Effector CD8-positive, alpha-beta T cell (primary cell): ENCODE results near the gene PACC1.
A peak's percentile ranks its signal among the peaks of the same experiment; 100 is the strongest.

Source experiments
- DNase-seq: peaks from one replicate; lab custom pipeline; 2025; lab: John Stamatoyannopoulos, UW
- total RNA-seq, 4 experiments: gene quantifications; one replicate each; lab custom pipeline; 2026; lab: John Stamatoyannopoulos, UW

The PACC1 gene
- total RNA-seq: 18.5 to 22.9 (median 21.8) reads per million in 4 experiments

DNA sequence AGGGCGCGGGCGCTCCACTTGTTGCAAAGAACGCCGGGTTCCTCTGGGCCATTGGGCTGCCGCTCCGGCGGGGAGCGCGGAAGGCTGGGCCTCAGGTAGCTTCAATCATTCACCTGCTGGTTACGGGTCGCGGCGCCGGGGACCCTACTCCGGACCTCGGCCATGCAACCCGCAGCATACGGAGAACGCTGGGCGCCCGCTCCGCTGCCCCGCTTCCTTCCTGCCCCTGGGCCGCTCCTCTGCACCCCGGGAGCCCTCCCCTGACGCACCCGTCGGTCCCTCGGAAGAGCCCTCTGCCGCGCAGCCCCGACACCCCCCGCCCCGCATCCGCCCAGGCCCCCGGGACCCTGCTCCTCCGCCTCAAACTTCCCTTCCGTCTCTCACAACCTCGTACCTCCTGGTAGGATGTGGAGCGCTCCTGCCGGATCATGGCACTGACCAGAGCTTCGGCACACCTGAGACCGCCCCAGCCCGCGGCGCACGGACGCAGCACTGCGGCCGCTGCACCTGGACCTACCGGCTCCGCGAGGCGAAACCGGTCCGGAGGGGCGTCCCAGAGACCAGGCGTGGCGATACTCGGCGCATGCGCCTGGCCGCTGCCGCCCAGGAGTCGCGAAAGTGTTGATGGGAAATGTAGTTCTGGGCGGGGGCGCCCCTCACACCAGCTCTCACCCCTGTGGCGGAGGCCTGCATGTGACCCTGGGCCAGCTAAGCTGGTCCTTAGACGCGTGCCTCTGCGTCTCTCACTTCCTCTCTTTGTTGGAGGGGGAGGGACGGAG is at the start of gene PACC1:
PACC1 (minus strand) TSS at position 559 of the 779 bp plus-strand sequence; CDS start at position 430, 129 bp downstream.
- peak; percentile 82 for DNase-seq

DNA sequence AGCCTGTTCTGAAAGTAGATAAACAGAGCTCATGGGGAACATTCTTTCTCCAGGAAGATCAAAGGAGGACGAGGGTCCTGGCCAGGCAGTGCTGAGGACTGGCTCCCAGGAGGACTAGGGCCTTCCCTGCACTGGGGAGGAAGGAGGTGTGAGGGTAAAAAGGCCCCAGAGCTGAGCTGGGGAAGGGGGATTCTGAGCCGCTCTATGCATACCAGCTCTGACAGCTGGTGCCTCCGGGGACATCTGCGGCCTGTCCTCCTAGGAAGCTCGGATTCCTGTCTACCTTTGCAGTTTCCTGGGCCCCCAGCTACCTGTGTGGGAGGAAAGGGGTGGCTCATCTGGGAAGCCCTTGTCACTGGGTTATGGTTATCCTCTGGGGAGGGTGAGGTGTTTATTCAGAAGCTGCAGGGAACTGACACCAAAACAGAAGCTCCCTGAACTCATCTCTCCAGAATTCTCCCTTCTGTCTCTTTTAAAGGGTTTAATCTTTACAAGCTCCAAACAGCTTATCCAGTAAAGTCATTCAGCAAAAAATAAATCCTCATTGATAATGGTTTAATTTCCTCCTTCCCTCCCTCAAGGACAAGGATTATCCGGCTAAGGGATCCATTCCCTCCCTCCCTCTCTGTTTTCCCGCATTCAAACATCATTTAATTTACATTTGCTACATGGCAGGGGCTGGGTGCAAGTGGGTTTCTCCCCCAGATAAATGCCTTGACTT is 49.0 kb upstream of the PACC1 start:
- no peak for DNase-seq

DNA sequence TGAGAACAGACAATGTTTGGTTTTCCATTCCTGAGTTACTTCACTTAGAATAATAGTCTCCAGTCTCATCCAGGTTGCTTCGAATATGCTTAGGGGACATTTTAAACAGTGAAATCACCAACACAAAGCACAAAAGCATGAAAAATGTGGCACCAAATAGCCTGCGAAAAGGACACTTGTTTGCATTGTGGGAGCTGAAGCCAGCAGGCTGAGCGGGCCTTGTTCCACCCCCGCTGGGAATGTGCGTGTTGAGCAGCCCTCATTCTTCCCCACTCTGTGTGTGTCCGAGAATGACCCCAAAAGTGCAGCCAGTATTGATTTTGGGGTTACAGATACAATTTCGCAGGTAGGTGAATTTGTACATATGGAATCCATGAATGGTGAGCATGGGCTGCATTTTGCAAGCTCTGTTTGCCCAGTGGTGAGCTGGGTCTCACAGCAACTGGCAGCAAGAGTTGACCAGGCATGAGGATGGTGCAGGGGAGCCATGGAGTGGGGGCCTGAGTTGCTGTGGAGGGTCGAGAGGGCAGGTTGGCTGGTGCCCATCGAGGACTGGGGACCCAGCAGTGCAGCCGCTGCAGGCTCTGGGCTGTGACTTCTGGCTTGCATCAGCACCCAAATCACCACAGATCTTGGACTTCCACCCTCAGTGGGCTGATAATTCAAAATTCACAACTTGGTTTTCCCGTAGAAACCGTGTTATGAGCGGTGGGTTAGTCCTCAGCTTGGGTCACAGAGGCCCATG is 47.4 kb upstream of the PACC1 start:
- no peak for DNase-seq

DNA sequence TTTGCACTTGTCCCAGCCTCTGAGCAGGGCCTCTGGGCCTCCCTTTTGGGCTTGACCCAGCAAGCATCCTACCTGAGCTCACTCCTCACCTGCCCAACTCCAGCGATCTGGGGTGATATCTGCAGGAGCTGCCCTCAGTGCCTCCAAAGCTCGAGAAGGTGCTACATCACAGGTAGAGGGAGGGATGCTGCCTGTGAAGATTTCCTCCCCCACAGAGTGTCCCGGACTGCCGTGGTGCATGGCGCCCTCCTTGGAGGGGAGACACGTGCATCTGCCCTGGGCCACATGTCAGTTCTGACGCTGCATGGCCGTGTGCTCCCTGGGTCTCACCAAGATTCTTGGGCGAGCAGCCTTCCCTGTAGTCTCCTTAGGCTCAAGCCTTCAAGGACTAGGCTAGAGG is 45.7 kb upstream of the PACC1 start:
- DNase-seq: no peak

DNA sequence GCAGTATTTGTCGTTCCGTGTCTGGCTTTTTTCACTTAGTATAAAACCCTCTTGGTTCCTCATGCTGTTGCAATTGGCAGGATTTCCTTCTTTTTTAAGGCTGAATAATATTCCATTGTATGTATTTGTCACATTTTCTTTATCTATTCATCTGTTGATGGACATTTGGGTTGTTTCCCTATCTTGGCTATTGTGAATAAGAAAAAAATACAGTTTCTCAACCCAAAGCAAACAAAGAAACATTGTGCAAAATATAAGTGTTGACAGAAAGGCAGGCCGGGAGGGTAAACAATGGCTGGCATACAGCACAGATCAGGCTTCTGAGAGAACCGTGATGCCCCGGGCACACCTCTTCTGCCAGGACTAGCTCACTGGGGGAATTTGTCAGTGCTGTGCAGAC is 45.0 kb upstream of the PACC1 start:
- DNase-seq: no peak

DNA sequence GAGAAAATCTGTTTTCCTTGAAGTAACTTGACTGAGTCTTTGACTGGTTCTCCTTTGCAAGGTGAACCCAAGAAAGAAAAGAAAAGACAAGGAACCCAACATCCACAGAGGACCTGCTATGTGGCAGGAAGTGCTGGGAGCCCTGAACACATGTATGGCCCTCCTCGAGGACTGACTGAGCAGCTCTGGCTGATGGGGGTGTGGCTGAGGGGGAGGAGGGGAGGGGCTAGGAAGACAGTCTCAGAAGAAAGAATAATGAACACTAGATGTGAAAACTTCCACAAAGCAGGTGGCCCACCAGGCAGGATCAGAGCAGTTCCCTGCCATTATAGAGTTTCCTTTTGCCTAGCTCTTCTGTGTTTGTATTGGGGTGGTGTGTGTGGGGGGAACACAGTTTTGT is 44.1 kb upstream of the PACC1 start:
- DNase-seq: no peak

DNA sequence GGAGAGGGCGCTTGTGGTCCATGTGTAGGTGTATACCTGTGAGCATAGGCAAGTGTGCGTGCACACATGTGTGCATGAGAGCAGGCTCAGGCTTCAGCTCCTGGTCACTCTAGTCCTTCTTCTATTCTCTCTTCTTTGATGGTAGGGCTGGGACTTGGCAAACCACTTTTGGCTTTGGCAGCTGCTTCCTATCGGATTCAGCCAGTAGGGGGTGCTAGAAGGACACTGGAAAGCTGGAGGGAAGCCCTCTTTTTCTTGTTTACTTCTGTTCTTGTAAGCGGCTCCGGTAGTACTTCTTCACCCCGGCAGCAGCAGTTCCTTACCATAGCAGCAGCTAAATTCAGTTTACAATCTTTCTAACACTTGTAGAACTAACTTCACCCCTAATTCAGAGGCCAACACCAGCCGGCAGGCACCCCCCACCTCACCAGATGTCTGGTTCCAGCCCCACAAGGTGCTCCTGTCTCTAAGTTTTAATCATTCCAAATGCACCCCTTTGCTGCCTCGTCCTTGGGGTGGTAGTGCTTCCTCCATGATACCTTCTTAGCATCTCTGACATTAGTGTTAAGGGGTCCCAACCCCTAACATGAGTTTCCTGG is 43.2 kb upstream of the PACC1 start:
- DNase-seq: no peak

DNA sequence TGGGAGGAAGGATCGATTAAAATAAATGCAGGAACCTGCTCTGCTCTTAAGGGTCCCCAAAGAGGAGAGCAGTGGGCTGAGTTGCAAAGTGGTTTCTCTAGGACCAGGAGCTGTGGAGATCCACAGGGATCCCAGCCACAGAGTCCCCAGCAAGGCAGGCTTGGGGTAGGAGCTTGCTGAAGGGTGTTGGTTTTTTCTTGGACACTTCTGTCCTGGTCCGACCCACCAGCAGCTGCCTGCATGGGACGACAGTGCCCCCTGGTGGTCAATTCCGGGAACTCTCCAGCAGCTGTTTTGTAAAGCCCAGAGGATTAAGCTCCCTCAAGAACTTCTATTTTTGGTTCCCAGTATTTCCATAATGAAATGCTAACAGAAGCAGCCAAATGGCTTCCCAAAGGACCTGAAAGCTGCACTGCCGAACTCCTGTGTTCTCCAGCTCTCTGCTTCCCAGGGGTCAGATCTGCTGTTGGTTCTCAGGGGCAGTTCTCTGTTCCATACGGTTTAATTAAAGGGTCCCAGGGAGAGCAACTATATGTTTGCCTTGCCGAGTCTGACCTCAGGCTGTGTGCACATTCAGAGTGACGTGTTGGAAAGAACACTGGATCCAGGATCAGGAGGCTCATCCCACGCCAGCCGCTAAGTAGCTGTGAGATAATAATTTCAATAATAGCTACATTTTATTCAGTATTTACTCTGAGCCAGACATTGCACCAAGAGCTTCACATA is 41.3 kb upstream of the PACC1 start:
- DNase-seq: peak; percentile 72

DNA sequence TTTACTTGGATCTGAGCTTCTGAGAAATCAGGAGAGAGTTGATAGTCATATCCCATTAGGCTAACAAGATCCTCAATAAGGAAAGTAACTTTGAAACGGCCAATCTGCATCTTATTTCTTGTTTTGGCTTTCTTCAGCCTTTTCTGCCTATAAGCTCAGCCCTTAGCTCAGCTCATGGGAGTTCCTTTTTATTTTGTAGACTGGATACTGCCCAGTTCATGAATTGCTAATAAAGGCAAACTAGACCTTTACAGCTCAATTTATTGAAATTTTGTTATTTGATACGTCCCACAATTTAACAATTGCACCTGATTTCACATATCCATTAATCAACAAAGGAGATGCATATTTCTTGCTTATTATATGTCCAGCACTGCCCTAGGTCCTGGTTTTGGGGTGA is 40.7 kb upstream of the PACC1 start:
- no peak for DNase-seq

DNA sequence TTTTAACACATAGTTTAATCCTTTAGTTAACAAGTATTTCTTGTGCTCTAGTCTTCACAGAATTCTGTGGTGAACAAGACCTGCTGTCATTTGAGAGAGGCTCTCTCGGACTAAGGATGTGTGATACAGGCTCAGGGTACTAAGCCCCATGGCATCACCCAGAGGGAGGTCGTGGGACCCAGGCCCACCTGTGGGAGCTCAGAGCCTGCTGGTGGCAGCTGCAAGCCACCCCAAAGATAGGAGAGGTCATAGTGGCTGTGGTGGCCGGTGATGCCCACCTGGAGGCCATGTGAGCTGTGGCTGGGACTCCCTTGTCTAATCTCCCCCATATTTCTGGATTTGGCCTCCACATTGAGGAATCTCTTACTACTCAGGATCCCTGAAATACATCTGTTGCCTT is 40.1 kb upstream of the PACC1 start:
- no peak for DNase-seq

DNA sequence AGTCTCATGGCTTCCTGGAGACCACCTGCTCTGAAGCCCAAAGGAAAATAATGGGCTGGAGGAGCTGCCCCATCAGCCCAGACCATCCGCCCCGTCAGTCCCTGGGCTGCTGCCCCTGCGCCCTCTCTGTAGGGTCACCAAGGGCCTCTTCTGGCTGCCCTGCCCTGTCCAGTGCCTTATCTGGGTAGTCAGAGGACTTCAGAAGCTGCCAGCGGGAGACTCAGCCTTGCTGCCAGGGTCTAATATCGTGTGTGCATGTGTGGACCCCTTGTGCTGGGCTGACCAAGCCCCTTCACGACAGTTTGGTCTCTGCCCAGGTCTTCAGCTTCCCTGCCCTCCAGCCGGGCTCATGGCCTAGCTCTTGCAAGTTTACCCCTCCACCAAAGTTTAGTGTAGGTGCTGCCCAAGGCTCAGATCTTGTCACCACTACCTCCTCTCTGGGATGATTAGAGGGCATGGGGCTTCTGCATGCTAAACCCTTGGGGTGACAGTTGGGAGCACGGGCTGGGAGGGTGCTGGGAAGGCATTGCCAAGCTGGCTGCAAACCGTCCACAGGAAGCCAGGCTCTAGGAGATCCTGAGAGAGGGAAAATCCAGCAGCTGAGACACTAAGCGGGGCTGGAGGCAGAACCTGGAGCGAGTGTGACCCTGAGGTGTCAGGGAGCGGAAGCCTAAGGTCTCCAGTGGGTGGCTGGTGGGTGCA is 38.6 kb upstream of the PACC1 start:
- DNase-seq: no peak

DNA sequence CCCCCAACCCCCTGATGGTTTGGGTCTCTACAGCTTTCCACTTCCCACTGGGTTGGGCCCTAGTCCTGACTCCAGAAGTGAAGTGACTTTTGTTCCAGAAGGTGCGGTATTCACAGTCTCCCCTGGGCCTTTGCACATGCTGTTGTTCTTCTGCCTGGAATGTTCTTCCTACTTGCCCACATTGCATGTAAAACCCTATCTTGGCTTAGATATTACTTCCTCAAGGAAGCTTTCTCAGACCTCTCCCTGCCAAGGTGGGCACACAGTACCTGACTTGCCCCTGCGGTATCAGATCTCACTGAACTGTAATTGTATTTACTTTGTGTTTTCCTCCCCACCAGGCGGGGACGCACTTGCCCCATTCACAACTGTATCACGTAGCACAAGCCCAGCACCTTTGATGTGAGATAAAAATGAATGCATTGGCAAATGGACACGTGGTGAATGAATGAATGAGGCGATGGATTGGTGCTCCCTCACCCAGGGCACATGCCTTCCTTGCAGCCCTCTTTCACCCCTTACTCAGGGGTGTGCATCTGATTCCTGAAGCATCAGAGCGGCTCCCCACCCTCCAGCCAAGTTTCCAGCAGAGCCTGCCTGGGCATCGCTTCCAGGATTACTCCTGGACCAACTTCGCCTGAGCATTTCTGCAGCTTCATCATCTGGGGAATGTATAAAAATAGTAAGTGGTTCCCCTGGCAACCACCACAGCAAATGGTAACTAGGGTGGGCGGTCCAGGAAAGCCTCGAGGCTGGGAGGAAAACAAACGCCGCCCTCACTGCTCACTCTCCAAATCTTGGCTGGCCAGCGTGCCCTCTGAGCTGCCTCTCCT is 37.9 kb upstream of the PACC1 start:
- DNase-seq: no peak

DNA sequence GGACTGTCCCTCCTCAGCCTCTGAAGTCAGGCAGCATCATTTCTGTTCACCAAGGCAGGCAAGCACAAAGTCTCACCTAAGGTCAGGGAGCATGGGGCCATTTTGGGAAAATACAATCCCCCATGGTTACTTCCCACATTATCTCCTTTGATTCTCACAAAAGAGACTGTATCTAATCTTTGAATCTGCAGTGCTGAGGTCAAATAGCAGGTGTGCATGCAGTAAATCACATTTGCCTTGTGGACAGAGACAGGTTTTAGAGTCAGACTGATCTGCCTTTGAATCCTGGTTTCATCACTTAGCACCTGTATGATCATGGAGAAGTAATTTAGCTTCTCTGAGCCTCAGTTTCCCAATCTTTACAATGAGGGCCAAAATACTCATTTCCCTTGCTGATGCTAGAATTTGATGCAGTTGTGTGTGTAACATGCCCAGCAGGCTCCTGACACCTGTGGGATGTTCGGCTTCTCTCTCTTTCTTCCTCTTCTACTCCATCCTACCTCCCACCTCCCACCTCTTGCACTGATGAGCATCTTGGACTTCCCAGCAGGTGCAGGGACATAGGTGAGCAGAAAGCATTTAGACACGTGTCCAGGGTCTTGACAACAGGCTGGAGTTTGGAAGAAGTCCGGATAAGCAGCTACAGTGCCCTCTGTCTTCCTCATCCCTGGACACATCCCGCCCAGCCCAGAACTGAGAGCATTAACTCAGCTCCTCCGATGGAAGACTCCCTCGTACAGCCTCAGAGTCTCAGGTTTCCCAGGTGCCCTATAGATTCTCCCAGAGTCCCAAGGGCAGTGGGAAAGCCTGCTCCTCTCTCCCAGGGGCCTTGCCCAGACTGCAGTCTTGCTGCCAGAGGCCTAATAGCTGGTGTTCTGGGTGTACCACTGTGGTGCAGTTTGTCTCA is 37.0 kb upstream of the PACC1 start:
- DNase-seq: no peak

DNA sequence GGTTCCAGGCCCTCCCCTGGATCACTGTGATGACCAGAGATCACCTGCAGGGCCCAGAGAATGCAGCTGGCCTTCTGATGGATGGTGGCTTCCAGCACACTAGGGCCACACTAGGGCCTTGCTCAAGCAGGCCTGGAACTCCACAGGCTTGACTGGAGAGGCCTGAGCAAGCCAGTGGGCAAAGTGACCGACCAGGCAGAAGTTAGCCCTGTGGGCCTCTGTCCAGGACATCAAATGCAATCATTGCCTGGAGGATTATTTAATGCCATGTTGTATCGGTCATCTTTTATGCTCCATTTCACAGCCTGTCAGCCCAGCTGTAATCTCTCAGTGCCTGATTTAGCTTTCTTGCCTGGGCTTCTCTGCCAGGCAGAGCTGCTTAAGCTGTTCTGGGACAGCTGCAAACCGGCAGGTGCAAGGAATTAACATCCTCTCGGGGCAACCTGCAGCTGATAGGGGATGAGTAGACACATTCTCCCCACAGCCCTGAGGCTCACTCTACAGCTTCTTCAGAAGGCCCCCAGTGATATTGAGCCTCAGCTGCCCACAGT is 35.7 kb upstream of the PACC1 start:
- no peak for DNase-seq

DNA sequence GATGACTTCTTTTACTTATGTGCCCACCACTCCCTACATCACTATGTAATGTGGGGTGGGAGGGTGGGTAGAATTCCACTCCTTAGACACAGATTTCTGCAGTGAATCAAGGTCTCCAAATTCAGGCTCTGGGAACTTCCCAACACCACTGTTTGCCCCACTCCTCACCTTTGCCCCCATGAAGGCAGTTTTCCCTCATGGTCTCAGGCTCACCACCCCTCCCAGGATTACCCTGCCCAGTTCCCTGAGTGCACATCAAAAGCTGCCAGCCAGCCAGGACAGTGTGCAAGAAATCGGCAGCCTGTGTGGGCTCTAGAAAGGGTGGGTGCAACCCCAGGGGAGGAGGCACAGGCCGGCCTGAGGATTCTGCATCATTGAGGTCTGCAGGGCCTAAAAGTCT is 32.8 kb upstream of the PACC1 start:
- DNase-seq: no peak

DNA sequence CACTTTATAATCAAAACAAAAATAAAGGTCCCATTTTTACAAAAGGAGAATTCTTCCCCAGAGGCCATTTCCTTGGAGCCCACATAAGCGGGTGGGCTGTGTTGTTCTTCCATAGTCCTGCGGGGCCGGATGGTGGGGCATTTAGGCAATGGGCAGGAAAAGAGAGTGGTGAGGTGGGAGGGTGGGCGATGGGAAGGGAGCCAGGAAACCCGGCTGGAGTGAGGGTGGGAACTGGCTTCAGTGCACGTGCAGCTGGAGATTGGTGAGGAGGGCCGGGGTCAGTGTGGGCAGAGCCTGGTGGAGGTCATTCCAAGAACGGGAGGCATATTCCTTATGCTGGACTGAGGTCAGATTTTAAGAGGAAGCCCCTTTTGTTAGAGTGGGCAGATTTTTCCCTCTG is 31.6 kb upstream of the PACC1 start:
- no peak for DNase-seq

DNA sequence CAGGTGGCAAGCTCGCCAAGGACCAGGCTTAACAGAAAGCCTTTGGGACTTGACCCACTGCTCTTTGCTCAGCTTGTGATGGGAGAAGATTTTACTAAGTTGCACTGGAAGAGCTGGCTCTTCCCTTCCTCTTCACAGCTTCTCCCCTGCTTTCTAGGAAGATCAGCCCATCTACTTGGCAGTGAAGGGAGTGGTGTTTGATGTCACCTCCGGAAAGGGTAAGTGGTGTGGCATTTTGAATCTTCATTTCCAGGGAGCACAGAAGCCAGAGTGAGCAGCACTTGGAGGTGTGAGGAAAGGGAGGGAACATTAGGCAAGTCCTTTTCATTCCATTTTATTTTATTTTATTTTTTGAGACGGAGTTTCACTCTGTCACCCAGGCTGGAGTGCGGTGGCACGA is 27.7 kb upstream of the PACC1 start:
- no peak for DNase-seq

DNA sequence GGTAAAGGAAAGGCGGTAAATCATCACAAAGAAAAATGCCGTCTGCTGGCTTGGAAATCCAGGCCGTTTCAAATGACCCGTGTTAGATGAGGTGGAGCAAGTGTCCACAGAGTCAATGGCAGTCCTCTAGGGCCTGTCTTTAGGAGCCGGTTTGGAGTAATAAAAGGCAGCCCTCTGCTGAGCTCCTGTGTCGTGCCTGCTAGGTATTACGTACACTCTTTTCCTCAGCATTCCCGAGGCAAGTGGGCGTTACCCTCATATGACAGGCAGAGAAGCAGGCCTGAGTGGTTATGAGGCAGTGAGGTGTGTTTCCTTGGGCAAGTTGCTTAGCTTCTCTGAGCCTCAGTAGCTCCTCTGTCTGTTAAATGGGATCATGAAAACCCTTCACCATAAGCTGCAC is 25.7 kb upstream of the PACC1 start:
- DNase-seq: no peak

DNA sequence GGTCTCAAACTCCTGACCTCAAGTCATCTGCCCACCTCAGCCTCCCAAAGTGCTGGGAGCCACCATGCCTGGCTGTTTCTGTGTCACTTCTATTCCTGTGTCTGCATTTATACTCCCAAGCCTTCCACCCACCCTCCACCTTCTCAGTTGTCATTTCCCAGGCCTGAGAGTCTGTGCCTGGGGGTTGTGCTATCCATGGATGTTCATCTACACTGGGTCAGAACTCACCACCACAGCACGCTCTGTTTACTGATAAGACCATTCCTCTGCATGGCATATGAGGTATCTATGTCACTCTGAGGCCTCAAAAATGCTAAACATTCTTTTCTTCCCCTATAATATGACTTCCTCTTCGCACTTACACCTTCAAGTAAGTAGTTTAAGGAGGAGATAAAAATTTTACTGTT is 24.1 kb upstream of the PACC1 start:
- DNase-seq: no peak
